UCSD-AML1 (cell line): ENCODE results near the gene CAMTA1.

Experiments
- DNase-seq: peaks from one replicate; lab custom pipeline; 2025; ENCODE audit not compliant: unreplicated experiment; lab: John Stamatoyannopoulos, UW

Gene CAMTA1

DNA sequence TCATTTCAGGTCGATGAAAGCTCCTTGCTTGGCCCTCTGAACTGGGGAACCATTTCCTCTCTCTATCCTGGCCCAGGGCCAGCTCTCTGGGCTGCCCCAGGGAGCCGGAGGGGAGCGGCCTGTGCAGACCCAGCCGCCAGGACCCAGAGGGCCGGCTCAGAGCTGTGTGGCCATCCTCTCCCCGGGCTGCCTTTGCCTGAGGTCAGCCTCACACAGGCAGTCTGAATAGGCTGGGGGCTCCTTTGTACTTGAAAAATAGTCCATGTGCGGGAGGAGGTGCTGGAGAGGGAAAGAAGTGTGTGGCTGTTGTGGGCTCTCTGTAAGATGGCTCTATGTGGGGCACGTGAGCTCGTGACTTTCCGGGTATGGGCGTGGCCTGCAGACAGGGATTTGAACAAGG, 710.7 kb downstream of the CAMTA1 start:
- DNase-seq: no peak

DNA sequence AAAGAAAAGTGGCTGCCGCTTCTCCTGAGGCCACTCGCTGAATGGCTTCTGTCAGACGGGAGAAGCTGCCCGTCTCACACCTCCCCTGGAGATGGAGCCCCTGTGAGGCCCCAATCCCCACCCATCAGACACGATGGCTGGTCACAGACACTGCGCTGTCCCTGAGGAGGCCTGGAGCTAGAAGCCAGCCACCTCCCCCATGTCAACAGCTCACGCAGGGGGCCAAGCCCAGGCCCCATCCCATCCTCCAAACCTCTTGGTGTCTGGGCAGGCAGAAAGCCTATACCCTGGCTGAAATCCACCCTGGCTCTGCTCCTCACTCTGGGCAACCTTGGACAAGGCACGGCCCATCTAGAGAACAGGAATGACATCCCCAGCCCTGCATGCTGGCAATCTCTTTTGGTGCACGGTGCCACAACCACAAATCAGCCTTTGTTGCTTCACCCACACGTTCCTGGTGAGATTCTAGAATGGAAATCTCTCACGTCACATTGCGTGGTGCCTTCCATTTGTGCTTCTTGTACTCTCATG, 711.9 kb downstream of the CAMTA1 start:
- no peak for DNase-seq

DNA sequence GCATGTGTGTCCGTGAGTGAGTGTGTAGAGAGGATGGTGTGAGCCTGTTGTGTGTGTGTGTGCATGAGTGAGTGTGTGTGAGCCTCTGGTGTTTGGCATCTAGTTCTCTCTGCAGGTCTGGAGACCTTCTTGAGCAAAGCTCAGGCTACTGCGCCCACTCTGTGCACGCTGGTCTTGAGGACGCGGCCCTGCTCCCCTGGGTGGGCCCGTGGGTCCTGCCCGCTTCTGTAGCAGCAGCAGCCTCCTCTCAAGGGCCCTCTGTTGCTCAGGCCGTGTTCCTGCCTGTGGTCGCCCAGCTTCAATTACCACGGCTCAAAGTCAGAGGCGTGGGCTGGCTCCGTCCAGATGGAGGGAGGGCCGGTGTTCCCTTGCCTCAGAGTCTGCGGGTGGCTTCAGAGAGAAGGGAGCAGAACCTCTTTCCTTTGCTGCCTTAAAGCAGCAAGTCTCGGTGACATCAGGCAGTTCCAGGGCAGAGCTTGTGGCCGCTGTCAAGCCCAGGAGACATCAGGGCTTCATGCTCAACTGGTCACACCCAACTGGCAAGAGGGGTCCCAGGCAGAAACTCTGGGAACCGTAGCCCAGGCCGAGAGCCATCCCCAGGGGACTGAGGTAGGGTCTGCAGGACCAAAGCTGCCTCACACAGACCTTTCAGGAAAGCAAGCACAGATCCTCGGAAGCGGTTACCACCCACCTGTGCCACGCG, 715.3 kb downstream of the CAMTA1 start:
- no peak for DNase-seq

DNA sequence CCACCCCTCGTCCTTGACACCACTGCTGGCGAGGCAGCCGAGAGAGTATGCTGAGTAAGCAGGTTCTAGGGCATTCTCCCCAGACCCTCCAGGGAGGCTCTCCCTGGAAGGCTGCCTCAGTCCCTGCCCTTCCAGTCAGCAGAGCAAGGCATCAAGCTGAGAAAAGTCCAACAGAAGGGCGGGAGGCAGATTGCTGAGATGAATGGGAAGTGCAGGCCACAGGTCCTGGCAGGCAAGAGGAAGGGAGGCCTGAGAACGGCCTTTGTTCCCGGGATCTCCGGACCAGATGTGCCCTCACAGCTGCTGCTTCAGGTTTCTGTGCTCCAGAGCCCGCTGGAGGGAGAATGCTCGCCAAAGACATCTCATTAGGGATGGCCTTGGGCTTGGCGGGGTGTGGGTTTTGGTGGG, 715.8 kb downstream of the CAMTA1 start:
- DNase-seq: no peak

DNA sequence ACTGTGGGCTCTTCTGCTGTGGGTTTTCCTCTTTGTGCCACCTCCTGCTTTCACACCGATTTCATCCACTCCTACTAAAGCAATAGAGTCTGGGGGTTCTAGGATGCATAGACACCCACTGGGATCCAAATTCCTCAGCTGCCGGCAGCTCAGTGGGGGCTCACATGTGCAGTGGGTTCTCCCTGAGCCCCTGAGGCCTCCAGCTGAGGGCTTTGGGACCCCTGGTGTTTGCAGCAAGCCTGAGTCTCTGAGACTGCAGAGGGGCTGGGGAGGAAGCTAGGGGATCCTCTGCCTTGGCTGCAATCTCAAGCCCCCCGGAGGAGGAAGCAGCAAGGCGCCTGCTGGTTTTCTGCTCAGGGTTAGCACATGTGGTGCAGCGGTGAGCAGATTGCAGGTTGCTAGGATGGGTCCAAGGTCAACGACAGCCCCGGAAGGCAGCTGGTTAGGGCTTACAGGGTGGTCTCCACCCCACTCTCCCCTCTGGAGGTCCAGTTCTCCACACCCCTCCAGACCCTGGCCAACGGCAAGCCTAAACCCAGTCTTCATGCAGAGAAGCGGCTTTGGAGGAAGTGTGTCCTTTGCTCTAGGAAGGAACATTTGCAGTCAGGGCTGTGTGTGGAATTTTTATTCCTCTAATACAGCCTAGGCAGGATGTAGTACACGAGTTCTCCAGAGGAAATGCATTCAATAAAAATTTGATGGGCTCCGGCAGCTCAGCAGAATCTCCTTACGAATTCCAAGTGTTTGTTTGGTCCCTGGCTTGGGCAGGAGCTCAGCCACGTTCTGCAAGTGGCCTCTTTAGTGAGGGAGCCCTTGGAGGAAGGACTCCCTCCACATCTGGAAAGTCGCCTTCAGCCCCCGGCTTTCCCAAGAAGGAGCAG, 716.7 kb downstream of the CAMTA1 start:
- DNase-seq: no peak

DNA sequence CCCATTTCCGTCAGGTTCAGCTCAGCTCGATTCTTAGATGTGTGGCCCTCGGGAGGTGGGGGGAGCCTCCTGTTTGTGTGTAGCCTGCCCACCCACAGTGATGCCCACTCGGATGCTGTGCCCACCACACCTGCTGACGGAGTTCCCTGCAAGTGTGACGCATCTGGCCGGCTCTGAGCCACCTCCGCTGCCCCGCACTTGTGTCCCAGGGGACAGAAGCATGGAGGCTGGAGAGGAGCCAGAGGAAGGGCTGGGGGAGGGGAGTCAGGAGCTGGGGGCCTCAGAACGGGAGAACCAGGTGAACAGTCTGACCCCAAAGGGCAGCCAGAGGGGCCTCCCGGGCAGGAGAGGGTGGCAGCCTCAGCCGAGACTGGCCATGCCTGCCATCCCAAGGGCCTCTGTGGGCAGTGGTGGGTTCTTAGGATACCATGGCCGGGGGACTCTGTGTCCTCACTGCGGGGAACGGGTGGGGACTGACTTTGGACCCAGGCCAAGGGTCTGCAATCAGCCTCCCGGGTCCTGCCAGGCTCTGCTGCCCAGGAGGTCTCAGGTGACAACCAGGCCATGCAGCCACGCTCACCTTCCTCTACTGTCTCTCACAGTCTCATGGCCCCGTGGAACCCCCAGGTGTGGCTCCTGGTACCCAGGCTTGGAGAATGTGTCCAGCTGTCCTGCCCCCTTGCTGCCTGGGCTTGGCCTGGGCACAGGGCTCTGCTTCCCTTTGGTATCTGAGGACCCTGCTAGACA, 718.6 kb downstream of the CAMTA1 start:
- DNase-seq: no peak

DNA sequence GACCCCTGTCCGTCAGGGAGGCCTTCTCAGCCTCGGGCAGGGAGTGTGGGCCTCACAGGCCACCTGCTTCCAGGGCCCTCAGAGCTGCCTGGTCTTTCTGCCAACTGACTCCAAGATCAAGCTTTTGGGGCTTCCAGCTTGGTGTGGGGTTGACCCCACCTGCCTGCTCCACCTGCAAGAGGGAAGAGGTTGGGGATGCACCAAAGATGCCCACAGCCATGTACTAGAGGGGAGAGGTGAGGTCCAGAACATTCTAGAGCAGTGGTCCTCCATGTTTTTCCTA, 719.1 kb downstream of the CAMTA1 start:
- DNase-seq: no peak

DNA sequence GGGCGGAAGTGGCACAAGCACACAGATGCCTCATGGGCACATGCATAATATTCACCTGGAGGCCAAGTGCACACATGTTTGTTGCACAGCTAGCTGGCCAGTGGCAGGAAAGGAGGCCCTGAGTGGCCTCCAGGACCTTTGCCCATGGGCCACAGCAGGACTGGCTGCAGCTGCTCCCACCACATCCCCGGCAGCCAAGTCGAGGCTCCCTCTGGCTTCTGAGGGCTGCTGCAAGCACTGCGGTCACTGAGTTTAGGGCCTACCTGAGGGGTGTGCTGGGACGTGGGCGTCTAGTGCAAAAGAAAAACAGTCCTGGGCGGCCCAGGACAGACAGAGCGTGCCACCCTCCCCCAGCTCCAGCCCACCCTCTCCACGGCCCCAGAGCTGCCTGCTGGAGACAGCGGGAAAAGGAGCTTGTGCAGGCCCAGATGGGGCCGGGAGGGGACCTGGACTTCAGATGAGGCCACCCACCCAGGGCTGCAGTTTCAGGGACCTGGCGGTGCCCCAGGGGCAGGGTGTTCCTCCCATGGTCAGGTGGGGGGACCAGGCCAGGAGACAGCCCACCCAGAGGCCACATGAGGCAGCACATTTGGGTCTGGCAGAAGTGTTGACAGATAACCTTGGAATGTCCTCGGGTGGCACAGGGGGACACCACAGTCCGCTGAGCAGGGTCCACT, 720.0 kb downstream of the CAMTA1 start:
- DNase-seq: no peak

DNA sequence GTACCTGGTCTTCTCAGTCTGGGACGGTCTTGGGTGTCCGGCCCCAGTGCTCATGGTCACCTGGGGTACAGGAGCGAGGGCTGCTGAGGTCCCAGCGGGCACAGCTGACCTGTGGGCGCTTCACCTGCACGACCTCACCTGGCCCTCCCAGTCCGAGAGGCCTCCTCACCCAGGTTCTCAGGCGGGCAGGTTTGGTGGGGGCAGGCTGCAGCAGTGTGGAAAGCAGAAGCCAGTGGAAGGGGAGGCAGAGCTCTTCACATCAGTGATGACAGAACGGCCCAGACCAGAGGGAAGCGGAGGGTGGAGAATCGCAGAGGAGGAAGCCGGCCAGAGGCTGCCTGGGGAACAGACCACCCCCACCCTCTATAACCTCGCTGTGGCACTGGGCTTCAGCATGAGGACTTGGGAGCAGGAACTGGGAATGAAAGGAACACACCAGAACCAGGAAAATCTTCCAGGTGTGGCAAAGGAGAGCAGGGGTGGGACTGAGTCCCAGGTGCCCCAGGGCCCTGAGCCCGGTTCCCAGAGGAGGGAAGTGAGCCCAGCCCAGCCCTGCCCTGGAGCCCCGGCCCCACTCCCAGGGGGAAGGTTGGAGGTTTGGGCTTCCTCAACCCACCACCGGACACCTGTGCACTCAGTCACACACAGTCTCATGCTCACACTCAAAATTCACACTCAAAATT, 720.7 kb downstream of the CAMTA1 start:
- no peak for DNase-seq

DNA sequence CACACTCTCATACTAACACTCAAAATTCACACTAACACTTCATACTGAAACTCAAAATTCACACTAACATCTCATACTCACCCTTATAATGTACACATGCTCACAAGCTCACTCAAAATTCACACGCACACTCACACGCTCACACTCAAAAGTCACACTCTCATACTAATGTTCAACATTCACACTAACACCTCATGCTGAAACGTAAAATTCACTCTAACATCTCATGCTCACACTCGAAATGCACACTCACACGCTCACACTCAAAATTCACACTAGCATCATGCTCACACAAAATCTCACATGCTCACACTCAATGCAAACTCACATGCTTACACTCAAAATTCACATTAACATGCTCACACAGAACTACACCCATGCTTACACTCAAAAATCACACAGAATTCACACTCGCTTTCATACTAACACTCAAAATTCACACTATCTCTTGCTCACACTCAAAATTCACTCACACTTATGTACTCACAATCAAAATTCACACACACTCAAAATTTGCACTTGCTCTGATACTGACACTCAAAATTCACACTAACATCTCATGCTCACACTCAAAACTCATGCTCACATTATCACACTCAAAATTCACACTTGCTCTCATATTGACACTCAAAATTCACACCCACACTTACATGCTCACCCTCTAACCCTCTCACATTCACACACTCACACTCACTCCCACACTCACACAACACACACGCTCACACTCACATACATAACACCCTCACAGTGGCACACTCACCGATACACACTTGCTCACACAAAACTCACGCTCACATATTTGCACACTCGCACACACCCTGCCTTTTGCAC, 721.4 kb downstream of the CAMTA1 start:
- no peak for DNase-seq

DNA sequence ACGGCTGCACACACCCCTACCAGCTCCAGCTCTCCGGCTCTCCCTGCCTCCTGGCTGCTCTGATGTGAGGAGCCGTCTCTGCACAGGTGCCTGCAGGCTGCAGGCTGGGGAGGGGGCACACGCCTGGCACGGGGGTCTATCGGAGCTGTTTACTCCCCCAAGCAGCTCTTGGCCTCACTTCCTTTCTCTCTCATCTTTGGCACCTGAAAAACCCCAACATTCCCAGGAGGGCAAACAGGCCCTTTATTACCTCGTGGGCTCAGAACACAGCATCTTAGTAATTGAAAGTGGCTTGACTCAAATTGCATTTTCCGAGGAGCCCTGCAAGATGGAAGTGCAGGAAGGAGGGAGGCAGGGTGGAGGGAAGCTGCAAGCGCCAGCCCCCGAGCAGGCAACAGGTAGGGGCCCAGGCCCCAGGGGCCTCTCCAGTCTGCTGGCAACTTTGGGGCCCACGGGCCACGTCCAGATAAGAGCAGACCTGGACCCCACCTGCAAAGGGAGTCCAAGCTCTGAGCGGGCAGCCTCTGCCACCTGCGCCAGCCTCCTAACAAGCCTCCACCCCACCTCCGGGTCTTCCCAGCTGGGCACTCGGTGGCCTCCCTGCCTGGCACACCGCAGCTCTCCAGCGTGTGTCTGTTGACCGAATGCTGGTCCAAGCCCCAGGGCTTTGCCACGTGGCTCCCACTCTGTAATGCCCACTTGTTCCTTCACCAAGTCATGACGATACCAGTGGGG, 722.2 kb downstream of the CAMTA1 start:
- no peak for DNase-seq

DNA sequence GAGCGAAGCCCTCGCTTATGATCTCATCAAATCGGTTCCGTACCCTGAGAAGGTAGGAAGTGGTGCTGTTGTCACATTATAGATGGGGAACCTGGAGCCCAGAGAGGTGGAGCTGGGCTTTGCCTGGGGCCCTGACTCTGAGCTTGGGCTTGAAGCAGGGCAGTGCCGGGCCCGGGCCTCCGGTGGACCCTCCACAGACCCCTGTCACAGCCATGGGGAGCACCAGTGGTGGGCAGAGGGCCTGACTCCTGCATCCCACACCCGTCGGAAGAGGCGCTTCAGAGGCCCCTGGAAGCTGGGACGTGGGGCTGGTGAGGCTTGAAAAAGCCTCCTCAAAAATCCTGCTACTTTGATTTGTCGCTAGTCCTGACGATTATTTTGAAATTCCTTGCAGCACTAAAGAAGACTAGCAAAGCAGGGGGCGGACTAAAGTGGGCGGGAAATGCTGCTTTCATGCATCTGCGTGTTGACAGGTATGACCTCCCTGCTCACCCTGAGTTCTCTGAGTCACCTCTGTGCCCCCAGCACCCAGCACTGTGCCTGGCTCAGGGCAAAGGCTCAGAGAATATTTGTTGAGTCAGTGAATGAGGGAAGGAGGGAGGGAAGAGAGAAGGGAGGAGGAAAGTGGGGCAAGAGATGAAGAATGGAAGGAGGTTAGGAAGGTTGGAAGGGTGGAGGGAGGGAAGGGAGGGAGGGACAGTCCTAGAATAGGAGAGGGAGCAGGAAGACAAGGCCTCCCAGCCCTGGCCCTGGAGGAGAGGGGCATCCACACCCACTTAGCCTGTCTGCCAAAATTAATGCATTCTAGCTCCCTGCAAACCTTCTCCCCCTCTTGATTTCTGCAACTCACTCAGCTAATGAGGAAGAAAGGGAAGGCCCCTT, 723.0 kb downstream of the CAMTA1 start:
- no peak for DNase-seq

DNA sequence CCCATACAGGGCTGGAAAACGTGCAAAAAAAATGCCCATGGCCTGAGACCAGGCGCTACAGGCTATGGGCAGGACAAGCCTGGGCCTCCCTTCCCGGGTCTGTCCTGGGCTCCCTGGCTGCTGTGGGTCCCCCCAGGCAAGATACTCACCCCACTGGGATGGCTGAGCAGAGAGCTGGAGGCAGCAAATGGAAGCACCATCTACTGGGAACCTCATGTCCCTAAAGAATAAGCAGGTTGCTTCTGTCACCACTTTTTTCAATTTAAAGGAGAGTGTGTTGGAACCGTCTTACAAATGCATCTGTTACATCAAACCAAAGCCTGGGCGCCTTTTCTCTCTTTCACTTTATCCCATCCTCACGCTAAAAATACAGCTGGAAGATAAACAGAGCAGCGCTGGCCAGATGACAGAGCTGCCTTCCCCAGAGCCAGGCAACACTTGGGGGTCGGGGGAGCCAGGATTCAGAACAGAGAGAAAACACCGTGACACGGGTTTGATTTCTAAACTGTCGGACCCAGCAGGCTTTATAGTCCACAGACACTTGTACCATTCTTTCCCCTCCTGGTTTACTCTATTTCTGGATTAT, 723.8 kb downstream of the CAMTA1 start:
- no peak for DNase-seq

DNA sequence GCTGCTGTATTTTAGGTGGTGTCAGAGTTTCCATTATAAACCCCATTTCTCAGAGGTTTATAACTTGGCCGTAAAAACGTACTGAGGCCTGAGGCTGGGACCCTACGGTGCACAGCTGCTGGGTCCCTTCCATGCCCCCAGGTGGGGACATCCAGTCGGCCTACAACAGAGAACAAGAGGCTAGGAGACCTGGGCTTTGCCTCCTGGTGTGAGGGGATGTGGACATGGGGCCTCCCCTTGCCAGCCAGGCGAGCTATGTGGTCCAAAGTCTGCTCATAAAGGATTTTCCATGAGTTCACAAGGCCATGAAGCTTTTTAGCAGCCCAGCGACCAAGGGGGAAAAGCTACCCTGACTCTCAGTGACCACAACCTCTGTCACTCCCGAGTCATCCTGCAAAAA, 724.3 kb downstream of the CAMTA1 start:
- DNase-seq: no peak

DNA sequence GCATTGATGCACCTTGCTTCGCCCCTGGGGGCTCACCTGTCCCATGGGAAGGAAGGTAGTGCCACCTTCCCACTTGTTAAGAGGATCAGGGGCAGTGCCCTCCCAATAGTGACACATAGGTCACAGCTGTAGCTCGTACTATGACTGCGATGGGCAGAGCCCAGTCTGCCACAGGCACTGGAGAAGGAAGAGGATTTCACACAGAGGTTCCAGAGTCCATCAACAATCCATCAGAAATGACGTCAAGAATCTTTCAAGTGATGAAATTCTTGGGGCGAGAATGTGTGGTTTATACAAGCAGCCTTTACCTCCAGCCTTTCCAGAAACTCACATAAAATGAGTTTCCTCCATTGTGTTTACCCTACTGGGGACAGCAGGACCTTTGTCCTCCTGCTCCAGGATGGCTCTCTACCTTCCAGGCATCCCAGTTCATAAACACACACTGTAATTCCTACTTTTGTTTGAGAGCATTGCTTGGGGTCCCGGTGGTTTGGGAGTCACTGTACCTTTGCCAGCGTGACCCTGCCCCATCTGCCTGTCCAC, 725.2 kb downstream of the CAMTA1 start:
- no peak for DNase-seq

DNA sequence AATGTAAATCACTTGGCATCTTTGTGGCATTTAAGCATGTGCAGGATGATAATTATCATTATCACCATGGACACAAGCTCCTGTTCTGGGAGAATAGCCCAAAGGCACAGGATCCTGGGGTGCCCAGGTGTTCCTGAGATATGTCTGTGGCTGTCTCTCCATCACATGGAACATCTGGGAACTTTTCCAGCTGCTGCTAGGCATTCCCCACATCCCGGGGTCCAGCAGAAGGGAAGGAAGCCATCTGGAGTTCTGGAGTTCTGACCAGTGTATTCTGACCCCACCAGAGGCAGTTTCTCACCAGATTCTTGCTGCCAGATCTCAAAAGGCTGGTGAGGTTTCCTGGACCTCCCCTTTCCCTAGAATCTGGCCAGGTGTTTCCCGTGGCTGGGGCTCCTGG, 726.1 kb downstream of the CAMTA1 start:
- DNase-seq: no peak

DNA sequence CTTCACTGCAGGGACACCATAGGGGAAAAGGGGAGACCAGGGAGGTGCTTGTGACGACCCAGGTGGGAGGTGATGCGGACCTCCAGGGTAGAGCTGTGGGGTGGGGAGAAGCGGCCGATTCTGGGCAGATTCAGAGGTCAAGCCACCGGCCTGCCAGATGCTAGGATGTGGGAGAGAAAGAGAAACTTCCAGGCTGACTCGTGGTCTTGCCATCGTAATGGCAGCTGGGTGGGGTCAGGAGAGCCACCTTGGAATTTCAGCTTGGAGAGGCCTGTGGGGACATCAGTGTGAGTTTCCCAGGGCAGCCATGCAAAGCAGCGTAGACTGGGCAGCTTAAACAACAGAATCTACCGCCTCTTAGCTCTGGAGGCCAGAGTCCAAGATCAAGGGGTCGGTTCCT, 727.8 kb downstream of the CAMTA1 start:
- DNase-seq: no peak
